GM10847 (cell line): ENCODE measurements around the gene SNCG.

Experiments used
- POLR2A ChIP-seq: IDR thresholded peaks from 2 replicates; pipeline ENCODE4 v1.6.1; 2011; ENCODE audit not compliant: insufficient read length; ENCODE audit errors: extremely low read depth

The SNCG gene

GRCh38 chr10:86979977-86980448, 21.6 kb downstream of the SNCG start:
- TF ChIP-seq POLR2A, result no peak

DNA sequence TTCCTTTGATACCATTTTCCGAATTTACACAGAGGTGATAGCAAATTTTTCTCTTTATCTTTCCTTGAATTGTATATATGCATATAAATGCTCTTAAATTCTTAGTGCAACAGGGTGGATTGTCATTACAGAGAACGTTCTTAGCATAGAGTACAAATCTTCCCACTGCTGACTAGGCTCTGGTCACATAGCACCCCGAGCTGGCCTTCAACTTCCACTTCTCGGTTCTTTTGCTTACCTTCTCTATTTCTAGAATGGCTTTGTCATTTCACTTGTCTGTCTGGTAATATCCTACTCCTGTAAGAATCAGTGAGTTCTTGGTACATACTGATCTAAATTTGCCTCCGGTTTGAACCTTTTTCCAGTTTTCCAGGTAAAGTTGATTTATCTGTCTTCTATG, 23.3 kb downstream of the SNCG start:
- TF ChIP-seq POLR2A, result no peak

- no peak for TF ChIP-seq POLR2A
Observed at GRCh38 chr10:86988520-86988919, 30.1 kb downstream of the SNCG start.

GRCh38 chr10:86992456-86992855, 34.1 kb downstream of the SNCG start:
- no peak for TF ChIP-seq POLR2A

- TF ChIP-seq POLR2A, result no peak
Observed at GRCh38 chr10:86992929-86993328, 34.5 kb downstream of the SNCG start.

DNA sequence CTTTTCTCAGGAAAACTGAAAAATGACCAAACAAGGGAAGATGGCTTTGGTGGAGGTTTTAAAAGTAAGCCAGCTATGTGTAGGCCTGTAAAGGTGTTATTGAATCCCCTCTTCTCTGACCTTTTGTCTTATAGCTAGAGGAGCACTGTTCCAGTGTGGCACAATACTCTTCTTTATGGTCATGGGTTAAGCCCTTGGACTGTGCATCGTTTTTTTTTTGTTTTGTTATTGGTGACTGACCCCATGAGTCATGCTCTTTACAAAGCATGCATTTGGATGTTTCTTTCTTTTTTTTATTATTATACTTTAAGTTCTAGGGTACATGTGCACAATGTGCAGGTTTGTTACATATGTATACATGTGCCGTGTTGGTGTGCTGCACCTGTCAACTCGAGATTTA, 42.1 kb downstream of the SNCG start:
- TF ChIP-seq POLR2A, result no peak
